ENCODE results near the gene ERF. TPM values are rescaled to one million over a fixed set of nuclear protein-coding genes. Genes with fewer than 3 reads are reported as not detected.
A peak's percentile ranks its signal among the peaks of the same experiment; 100 is the strongest.
"Not testable (repeated sequence)": the region's sequence is repeated elsewhere in the genome, so short reads cannot be mapped to it uniquely, and the experiment has no call there.

The ERF gene
- total RNA-seq, 1 donor from 2014 or later, result 28.0 TPM

DNA sequence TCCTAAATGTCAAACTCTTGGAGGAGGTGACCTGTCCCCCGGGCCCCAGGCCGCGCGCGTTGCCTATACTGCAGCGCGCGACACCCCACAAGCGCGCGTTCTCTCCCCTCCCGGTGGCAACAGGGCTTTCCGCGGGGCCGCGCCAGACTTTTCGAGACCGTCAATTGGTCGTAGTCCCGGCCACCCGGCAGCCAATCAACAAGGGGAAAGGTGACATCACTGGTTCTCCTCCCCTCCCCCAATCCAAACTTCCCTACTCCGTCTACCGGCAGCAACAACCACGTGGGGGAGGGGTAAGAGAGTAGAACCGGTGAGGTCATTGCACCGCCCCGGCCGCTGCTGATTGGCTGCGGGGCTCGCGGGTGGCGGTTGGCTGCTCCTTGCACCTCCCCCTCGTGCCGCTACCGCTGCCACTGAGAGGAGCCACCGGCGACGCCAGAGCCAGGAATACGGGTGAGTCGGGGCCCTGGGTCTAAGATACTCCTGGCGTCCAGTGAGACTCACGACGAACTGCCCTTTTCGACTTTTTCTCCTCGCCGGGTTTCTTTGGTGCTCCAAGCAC, 13.3 kb upstream of the ERF start:
- TF ChIP-seq, protein P1, sequence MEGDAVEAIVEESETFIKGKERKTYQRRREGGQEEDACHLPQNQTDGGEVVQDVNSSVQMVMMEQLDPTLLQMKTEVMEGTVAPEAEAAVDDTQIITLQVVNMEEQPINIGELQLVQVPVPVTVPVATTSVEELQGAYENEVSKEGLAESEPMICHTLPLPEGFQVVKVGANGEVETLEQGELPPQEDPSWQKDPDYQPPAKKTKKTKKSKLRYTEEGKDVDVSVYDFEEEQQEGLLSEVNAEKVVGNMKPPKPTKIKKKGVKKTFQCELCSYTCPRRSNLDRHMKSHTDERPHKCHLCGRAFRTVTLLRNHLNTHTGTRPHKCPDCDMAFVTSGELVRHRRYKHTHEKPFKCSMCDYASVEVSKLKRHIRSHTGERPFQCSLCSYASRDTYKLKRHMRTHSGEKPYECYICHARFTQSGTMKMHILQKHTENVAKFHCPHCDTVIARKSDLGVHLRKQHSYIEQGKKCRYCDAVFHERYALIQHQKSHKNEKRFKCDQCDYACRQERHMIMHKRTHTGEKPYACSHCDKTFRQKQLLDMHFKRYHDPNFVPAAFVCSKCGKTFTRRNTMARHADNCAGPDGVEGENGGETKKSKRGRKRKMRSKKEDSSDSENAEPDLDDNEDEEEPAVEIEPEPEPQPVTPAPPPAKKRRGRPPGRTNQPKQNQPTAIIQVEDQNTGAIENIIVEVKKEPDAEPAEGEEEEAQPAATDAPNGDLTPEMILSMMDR (IDR thresholded peaks at IDR 0.05; ENCODE audit: partially characterized antibody, unreplicated experiment), result no peak
- DNase-seq, result peak; percentile 95
- no peaks in the 10 kb centered on the region for H3K9me3 Mint-ChIP-seq (ENCODE audit: unreplicated experiment)
- peaks cover 17% of the 10 kb centered on the region for H3K4me1 Mint-ChIP-seq (ENCODE audit: low read depth, unreplicated experiment)
- H3K4me3 Mint-ChIP-seq (ENCODE audit: unreplicated experiment), result no peak overlapping the region
- H3K27me3 Mint-ChIP-seq (ENCODE audit: unreplicated experiment), result peaks cover 4% of the 10 kb centered on the region
- no peaks in the 10 kb centered on the region for H3K36me3 Mint-ChIP-seq (ENCODE audit: unreplicated experiment)
- no peak overlapping the region for H3K27ac Mint-ChIP-seq (ENCODE audit: unreplicated experiment)

- DNase-seq, result no peak
- Mint-ChIP-seq H3K27ac (ENCODE audit: unreplicated experiment) (no peak overlapping the region), H3K27me3 (ENCODE audit: unreplicated experiment) (peaks cover 4% of the 10 kb centered on the region), H3K36me3 (ENCODE audit: unreplicated experiment) (no peaks in the 10 kb centered on the region), H3K4me1 (ENCODE audit: low read depth, unreplicated experiment) (peaks cover 17% of the 10 kb centered on the region), H3K4me3 (ENCODE audit: unreplicated experiment) (no peak overlapping the region), H3K9me3 (ENCODE audit: unreplicated experiment) (peaks cover 1% of the 10 kb centered on the region)
- TF ChIP-seq, protein P1 (IDR thresholded peaks at IDR 0.05; ENCODE audit: partially characterized antibody, unreplicated experiment), result no peak
These were observed 12.8 kb upstream of the ERF start for GRCh38 chr19:42267644-42268141.

DNA sequence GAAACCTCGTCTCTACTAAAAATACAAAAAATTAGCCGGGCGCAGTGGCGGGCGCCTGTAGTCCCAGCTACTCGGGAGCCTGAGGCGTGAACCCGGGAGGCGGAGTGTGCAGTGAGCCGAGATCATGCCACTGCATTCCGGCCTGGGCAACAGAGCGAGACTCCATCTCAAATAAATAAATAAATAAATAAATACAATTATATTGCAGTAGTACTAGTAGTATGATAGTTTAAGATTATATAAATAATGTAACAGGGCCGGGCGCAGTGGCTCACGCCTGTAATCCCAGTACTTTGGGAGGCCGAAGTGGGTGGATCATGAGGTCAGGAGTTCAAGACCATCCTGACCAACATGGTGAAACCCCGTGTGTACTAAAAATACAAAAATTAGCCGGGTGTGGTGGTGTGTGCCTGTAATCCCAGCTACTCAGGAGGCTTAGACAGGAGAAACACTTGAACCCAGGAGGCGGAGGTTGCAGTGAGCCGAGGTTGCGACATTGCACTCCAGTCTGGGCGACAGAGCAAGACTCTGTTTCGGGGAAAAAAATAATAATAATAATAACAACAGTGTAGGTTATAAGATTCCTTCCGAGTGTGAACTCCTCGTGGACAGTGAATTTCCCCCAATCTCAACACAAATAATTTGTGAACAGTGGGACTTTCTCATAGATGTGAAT, 12.1 kb upstream of the ERF start:
- H3K36me3 Mint-ChIP-seq (ENCODE audit: unreplicated experiment); H3K27ac Mint-ChIP-seq (ENCODE audit: unreplicated experiment); H3K4me3 Mint-ChIP-seq (ENCODE audit: unreplicated experiment); DNase-seq; H3K9me3 Mint-ChIP-seq (ENCODE audit: unreplicated experiment); H3K27me3 Mint-ChIP-seq (ENCODE audit: unreplicated experiment): not testable (repeated sequence)
- peaks cover 17% of the 10 kb centered on the region for H3K4me1 Mint-ChIP-seq (ENCODE audit: low read depth, unreplicated experiment)

DNA sequence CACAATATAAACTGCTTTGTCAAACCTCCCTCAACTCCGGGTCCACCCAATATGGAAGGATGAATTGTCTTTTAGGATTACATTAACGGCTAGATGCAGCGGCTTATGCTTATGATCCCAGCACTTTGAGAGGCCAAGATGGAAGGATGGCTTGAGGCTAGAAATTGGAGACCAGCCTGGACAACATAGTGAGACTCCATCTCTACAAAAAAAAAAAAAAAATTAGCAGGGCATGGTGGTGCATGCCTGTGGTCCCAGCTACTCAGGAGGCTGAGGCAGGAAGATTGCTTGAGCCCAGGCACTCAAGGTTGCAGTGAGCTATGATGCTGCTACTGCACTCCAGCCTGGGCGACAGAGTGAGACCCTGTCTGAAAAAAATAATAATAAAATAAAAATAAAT, 11.2 kb upstream of the ERF start:
- H3K4me1 Mint-ChIP-seq (ENCODE audit: low read depth, unreplicated experiment), result peaks cover 15% of the 10 kb centered on the region
- not testable (repeated sequence) for H3K9me3 Mint-ChIP-seq (ENCODE audit: unreplicated experiment); H3K36me3 Mint-ChIP-seq (ENCODE audit: unreplicated experiment); H3K27me3 Mint-ChIP-seq (ENCODE audit: unreplicated experiment); DNase-seq; H3K4me3 Mint-ChIP-seq (ENCODE audit: unreplicated experiment)
- peak overlapping the region; percentile 1 for H3K27ac Mint-ChIP-seq (ENCODE audit: unreplicated experiment)

DNA sequence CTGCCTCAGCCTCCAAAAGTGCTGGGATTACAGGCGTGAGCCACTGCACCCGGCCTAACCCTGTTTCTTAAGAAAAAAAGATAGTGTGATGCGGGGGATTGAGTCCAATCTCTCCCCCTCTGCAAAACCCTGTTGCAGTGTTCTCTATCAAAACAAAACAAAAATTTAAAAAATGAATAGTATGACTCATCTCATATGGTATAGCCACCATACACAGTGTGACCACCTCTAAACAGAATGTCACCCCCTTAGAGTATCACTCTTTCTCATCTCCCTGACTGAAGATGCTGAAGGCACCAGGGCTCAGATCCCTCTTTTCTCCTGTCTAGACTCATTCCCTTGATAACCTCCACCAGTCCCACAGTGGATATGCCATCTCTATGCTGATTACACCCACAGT, 6.8 kb upstream of the ERF start:
- Mint-ChIP-seq H3K4me1 (ENCODE audit: low read depth, unreplicated experiment) (peaks cover 4% of the 10 kb centered on the region), H3K27ac (ENCODE audit: unreplicated experiment) (no peak overlapping the region), H3K4me3 (ENCODE audit: unreplicated experiment) (no peak overlapping the region), H3K9me3 (ENCODE audit: unreplicated experiment) (peaks cover 1% of the 10 kb centered on the region), H3K36me3 (ENCODE audit: unreplicated experiment) (no peaks in the 10 kb centered on the region), H3K27me3 (ENCODE audit: unreplicated experiment) (peaks cover 5% of the 10 kb centered on the region)
- DNase-seq, result no peak
- TF ChIP-seq, protein P1 (IDR thresholded peaks at IDR 0.05; ENCODE audit: partially characterized antibody, unreplicated experiment), result no peak

DNA sequence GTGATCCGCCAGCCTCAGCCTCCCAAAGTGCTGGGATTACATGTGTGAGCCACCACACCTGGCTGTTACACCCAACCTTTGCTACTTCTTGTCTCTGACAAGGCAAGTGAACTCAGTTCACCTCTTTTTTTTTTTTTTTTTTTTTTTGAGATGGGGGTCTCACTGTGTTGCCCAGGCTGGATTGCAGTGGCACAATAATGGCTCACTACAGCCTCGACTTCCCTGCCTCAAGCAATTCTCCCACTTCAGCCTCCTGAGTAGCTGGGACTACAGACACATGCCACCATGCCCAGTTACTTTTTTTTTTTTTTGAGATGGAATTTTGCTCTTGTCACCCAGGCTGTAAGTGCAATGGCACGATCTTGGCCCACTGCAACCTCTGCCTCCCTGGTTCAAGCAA, 2.9 kb upstream of the ERF start:
- H3K4me3 Mint-ChIP-seq (ENCODE audit: unreplicated experiment); H3K4me1 Mint-ChIP-seq (ENCODE audit: low read depth, unreplicated experiment); DNase-seq; H3K36me3 Mint-ChIP-seq (ENCODE audit: unreplicated experiment); H3K9me3 Mint-ChIP-seq (ENCODE audit: unreplicated experiment); H3K27me3 Mint-ChIP-seq (ENCODE audit: unreplicated experiment); H3K27ac Mint-ChIP-seq (ENCODE audit: unreplicated experiment): not testable (repeated sequence)

Measured in glutamatergic neuron (in vitro differentiated cells).